Dermis microvascular lymphatic vessel endothelial cell (primary cell): ENCODE data around the gene ZFYVE19. TPM values are rescaled to one million over a fixed set of nuclear protein-coding genes. Genes with fewer than 3 reads are reported as not detected.
A peak's percentile ranks its signal among the peaks of the same experiment; 100 is the strongest.

Experiments used
- DNase-seq, 2 donors: peaks; one replicate each; pipeline versions ENCODE4 v3.0.0 to v3.0.0-alpha.2; 2010; ENCODE audit warnings: low read depth in 2 of 2
- total RNA-seq: library from RNA; depleted of rRNA; stranded (reverse); fragments of >200 nt; gene quantifications from 2 replicates; pipeline ENCODE4 v1.2.1, GENCODE V29; 2014

The ZFYVE19 gene
- total RNA-seq, 1 donor from 2014 or later = 20.7 TPM

GRCh38 chr15:40775740-40776536 lies 31.0 kb upstream of the ZFYVE19 start:
- DNase-seq = no peak

- DNase-seq = no peak
Measured at GRCh38 chr15:40776537-40777141, 30.2 kb upstream of the ZFYVE19 start.

GRCh38 chr15:40782609-40783227 lies 24.2 kb upstream of the ZFYVE19 start:
- peak in 1 of 2 donors; percentile 71 for DNase-seq

- DNase-seq = no peak
Measured at GRCh38 chr15:40785164-40785563, 21.7 kb upstream of the ZFYVE19 start.

GRCh38 chr15:40785814-40786213 lies 21.1 kb upstream of the ZFYVE19 start:
- DNase-seq = no peak

- peak in 1 of 2 donors; percentile 63 for DNase-seq
Measured at GRCh38 chr15:40787344-40787841, 19.5 kb upstream of the ZFYVE19 start.

GRCh38 chr15:40787991-40788390 lies 18.9 kb upstream of the ZFYVE19 start:
- no peak for DNase-seq

- DNase-seq = no peak
Measured at GRCh38 chr15:40789119-40789518, 17.8 kb upstream of the ZFYVE19 start.

GRCh38 chr15:40789999-40790398 lies 16.9 kb upstream of the ZFYVE19 start:
- no peak for DNase-seq

- DNase-seq = no peak
Measured at GRCh38 chr15:40790718-40791117, 16.2 kb upstream of the ZFYVE19 start.

GRCh38 chr15:40792394-40792793 lies 14.5 kb upstream of the ZFYVE19 start:
- DNase-seq = no peak

- DNase-seq = peak; percentile 91 to 99
Measured at GRCh38 chr15:40793216-40793989, 13.5 kb upstream of the ZFYVE19 start.

GRCh38 chr15:40796041-40796440 lies 10.8 kb upstream of the ZFYVE19 start:
- peak in 1 of 2 donors; percentile 85 for DNase-seq

GRCh38 chr15:40796512-40796911 lies 10.4 kb upstream of the ZFYVE19 start:
- peak in 1 of 2 donors; percentile 15 for DNase-seq

GRCh38 chr15:40799523-40799922 lies 7.4 kb upstream of the ZFYVE19 start:
- no peak for DNase-seq

GRCh38 chr15:40803076-40803475 lies 3.8 kb upstream of the ZFYVE19 start:
- no peak for DNase-seq

GRCh38 chr15:40803688-40804087 lies 3.2 kb upstream of the ZFYVE19 start:
- DNase-seq = no peak

- DNase-seq = no peak
Measured at GRCh38 chr15:40806672-40807027, 239 bp upstream of the ZFYVE19 start.

GRCh38 chr15:40807888-40808461 lies 1.1 kb downstream of the ZFYVE19 start:
- DNase-seq = no peak

GRCh38 chr15:40808861-40809450 lies 2.1 kb downstream of the ZFYVE19 start:
- no peak for DNase-seq
